GM18867 (cell line): Measurements from ENCODE around the gene MAFF.
"Not testable (repeated sequence)": the region's sequence is repeated elsewhere in the genome, so short reads cannot be mapped to it uniquely, and the experiment has no call there.

Experiments
- ATAC-seq: cut with Tn5 transposase; IDR thresholded peaks from one replicate; pipeline ENCODE4 v1.9.1; 2021; ENCODE audit warnings: mild to moderate bottlenecking, moderate library complexity; ENCODE audit not compliant: unreplicated experiment

Gene MAFF

DNA sequence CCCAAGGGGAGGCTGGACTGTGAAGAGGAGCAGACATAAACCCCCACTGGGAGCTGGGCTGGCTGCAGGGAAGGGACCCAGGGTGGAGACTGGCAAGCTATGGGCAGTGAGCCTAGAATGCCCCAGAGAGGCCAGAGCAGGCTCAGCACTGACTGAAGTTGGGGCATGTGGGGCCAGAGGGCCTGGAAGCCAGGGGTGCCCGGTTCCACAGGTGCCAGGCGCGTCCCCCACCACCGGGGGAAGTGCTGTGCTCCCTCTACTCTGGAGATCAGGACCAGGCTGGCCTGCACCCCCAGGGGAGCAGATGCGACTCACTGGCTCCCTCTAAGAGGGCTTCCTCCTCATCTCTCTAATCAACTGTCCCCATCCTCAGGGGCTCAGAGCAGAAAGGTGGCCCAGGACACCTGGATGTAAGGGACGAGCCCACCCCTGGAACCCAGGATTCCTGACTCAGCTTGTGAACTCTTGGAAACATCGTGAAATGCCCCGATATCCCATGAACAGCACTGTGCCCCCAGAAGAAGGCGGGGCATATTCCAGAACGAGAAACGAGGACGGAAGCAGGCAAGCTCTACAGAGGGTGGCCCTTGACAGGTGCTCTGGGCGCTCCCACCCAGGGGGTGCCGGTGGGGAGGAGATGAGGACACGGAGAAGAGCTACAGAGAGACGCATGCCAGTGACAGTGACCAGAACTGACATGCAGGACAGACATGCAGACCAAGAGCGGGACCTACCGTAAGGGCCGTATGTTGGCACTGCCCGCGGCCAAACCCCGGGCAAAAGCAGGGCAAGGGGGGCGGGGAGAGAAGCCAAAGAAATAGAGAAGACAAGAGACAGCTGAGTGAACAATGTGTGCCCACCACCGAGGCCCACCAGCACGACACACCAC lies 20.4 kb downstream of the MAFF start:
- no peak for ATAC-seq

DNA sequence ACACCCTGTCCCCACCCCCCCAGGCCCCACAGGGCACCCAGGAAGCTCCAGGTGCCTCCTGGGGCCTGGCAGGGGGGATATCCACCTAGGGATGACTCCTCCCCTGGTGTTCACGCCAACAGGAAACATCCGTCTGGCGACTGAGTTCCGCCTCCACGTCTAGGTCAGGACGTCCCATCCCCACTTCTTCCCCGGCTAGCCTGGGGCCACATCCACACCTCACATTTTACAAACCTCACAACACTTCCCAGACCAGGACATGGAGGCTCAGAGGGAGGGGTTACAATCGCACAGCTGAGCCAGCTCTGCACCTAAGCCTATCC lies 21.0 kb downstream of the MAFF start:
- ATAC-seq = no peak

DNA sequence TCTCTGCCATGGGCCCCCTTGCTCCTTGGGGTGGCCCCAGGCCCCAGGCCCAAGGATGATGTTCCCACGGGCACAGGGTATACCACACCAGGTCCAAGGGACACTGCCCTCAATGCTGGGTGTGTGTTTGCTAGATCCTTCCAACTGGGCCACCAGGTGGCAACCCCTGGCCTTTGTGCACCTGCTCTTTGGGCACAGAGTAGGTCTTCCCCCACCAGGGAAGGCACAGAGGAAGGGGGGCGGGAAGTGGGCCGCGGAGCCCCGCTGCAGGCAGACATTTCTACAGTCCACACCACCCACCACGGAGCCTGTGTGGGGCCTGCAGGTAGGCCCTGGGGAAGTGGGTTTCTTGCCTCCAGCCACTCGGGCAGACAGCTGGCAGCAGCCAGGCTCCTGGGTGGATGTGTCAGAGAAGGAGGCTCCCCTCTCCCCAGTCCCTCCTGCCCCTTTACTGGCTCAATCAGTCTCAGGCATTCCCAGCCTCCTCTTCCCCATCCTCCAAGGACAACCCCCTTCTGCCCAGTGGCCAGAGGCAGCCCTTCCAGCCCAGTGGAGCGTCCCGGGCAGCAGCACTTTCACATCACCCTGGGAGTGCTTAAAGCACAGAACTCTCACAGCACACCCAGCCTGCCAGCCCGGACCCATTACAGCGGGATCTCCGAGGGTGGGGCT lies 21.6 kb downstream of the MAFF start:
- ATAC-seq = no peak

DNA sequence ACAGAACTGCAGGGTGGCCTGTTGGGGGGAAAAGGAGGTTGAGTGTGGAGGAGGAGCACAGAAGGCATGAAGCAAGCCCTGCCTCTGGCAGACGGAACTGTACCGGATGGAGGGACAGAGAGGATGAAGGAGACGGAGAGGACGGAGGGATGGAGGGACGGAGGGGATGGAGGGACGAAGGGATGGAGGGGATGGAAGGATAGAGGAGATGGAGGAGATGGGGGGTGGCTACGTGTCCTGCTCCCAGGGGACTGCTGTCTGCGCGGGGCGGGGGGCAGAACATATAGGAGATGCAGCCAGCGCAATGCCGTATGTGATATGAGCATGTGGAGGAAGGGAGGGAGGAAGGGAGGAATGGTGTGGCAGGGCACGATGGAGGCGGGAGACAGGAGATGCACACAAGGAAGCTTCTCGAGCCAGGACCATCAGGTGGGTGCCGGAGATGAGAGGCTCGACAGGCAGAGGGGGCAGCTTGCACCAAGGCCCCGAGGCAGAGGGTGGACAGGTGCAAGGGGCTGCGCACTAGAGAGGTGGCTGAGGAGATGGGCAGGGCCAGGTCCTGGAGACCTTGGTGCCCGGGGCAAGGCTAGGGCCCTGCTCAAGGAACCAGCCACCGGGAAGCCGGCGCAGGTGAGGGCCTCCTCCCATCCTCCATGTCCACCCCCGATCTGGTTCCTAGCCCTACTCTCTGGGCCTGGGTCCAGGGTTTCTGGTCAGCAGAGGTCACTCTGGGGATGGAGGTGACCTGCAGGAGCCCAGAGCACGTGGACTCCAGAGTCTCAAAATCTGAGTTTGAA lies 25.3 kb downstream of the MAFF start:
- no peak for ATAC-seq

DNA sequence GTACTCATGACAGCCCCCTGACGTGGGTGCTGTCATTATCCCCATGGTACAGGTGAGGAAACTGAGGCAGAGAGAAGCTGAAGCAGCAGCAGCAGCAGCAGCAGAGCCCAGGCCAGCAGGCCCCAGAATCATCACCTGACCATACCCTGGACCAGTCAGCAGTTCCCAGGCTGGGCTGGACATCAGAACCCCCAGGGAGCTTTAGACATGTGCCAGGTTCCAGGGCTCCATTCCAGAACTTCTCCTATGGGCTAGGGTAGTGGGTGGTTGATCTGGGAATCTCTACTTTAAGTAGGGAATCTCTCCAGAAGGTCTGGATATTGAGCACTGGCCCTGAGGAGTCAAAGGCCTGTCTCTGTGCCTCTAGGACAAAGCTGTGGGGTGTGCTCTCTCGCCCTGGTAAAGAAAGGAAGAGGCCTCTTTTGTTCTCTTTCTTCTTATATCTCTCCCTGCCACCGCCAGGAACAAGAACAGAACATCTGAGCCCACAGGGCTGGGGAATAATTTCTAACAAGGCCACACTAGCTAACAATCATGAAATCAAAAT lies 26.6 kb downstream of the MAFF start:
- no peak for ATAC-seq

- no peak for ATAC-seq
Measured at GRCh38 chr22:38228873-38229740, 27.3 kb downstream of the MAFF start.

GRCh38 chr22:38230108-38230825 lies 28.5 kb downstream of the MAFF start:
- no peak for ATAC-seq

- no peak for ATAC-seq
Measured at GRCh38 chr22:38230916-38231315, 29.1 kb downstream of the MAFF start.

DNA sequence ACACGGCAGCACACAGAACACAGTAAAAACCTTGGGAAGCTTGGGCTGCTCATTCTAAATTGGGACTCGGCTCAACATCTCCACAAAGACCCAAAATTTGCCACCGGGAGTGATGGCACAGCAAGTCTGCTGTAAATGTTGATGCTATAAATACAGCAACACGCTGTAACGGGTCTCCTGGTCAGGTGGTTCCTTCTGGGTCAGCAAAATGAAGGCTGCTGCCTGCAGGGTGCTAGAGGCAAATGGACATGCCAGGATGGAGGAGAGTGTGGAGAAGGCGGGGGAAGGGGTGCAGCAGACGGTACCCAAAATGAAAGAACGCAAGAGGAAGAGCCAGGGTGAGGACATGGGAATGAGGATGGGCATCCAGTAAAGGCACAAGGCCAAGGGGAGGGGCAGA lies 30.4 kb downstream of the MAFF start:
- ATAC-seq = no peak

DNA sequence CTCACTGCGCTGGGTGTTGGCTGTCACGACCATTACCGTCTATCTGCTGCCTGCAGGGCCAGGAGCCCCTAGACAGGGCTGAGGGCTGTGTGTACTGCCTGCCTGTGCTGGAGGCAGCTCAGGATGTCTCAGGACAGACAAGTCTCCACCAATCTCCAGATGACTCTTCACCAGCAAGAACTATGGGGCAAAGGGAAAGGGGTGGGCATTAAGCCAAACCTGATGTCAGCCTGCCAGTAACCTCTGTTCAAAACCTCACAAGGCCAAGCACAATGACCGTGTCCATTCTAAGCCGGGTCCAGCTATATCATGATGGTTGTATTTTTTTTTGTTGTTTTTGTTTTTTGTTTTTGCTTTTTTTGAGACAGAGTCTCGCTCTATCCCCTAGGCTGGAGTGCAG lies 31.6 kb downstream of the MAFF start:
- no peak for ATAC-seq

- ATAC-seq = not testable (repeated sequence)
Measured at GRCh38 chr22:38233856-38234255, 32.1 kb downstream of the MAFF start.

- no peak for ATAC-seq
Measured at GRCh38 chr22:38235240-38235850, 33.6 kb downstream of the MAFF start.

DNA sequence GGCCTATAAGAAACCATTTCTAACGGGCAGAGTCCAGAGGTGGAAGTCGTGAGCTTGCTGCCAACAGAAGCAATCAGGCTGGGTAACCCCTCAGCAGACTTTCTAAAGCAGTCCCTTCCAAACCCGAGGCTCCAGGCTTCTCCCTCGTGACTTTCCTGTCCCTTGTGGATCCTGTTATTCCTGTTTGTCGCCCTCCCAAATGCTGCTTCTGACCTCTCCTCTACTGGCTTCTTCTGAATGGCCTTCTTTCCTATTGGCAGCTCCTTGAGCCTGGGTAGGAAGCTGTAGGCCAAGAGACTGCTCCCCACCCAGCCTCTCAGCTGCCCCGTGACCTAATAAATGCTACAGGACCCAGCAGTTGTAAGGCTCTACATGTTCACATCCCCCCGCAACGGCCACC lies 35.0 kb downstream of the MAFF start:
- no peak for ATAC-seq

GRCh38 chr22:38238519-38239071 lies 36.8 kb downstream of the MAFF start:
- no peak for ATAC-seq

DNA sequence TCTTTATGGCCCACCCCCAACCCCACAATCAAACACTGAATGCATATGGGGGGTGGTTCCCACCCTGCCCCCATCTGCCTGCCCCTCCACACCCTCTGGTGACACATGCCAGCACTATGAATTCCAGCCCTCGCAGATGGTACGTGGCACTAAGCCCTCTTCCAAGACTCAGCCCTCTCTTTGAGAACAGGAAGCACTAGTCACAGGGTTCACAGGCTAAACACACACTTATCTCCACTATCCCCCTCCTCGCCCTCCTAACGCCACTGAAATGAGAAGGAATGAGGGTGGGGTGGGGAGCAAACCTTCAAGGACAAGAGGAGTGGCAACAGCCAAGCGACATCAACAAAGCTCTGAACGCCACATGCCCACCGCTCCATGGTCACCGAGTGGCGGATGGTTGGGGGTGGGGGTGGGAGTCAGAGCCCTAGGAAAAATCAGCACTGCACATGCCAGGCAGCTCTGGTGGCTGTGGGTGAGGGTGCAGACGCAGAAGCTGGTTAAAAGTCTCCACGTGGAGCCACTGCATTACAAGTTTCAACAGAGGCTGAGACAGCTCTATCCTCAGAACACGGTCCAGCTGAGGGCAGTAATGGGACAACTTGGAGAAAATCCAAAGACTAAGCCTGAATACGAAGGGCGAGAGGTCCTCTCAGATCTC lies 37.4 kb downstream of the MAFF start:
- no peak for ATAC-seq

- no peak for ATAC-seq
Measured at GRCh38 chr22:38240734-38241252, 39.0 kb downstream of the MAFF start.

- ATAC-seq = no peak
Measured at GRCh38 chr22:38243007-38243765, 41.4 kb downstream of the MAFF start.

DNA sequence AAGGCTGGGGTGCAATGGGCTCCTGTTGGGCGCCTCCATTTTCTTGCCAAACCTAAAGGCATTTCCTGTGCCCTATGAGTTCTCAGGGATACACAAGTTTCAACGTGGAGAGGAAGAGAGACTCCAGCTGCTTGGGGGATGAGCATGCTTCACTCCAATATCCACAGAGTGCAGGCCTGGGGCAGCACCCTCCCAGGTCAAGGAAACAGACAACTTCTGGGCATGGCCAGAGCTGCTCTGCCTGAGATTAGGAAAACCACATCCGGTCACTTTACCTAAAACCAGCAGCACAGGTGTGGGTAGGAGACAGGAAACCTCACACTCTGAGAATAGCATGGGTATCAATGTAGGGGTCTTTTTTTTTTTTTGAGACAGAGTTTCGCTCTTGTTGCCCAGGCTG lies 42.3 kb downstream of the MAFF start:
- no peak for ATAC-seq
